Esophagus squamous epithelium (tissue), 4 donors: ENCODE measurements around the gene PIH1D1.

Experiments
- POLR2A ChIP-seq, 4 donors: fragments of 450-650 bp; IDR thresholded peaks; one replicate each; pipeline ENCODE4 v1.6.1; 2017; ENCODE audit warnings: antibody characterized with exemption in 4 of 4, mild to moderate bottlenecking in 4 of 4, moderate library complexity in 3 of 4
- TF ChIP-seq, protein P1 (sequence below), 6 experiments: fragments of 450-650 bp in 4 of 6; fragments of 200-600 bp in 2 of 6; sonication (generic) in 2 of 6; IDR thresholded peaks; one replicate each; pipeline ENCODE4 v1.5.1; 2016 to 2019; ENCODE audit warnings: antibody characterized with exemption in 6 of 6, mild to moderate bottlenecking in 4 of 6, moderate library complexity in 4 of 6

DNA sequence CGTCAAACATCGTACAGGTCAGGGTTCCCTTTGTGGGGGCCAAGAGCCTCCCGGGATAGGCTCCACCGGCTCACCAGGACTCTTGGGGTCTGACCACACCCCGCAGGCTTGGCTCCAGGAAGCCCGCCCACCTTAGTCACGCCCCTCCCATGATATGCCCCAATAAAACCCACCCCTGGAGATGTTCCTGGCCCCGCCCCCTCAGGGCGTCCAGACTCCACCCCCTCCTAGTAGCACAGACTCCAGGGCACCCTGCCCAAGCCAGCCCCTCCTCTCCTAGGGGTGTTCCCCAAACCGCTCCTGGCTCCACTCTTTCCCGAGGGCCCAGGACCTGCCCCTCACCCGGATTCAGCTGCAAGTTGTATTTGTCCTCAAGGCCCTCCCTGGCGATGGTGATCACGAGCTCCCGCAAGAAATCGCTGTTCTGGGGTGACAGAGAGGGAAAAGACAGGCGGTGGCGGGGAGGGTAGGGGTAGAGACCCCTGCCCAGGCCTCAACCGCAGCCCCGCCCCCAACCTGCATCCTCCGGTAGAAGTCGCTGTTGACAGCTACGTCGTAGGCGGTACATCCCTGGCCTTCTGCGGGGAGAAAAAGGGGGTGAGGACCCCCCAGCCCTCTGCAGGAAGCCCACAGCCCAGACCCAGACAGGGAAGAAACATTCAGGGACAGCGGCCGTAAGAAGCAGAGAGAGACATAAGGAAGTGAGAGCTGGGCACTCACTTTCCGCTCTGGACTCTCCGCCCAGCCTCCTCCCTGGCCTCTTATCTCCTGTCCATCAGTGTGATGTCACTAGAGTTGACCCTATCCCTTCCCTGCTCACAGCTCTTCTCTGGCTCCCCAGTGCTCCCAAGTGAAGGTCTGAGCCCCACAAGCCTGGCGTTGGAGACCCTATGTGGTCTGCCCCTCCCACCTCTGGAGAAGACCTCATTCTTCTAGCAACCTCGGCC lies 3.9 kb downstream of the PIH1D1 start:
- TF ChIP-seq, protein P1, sequence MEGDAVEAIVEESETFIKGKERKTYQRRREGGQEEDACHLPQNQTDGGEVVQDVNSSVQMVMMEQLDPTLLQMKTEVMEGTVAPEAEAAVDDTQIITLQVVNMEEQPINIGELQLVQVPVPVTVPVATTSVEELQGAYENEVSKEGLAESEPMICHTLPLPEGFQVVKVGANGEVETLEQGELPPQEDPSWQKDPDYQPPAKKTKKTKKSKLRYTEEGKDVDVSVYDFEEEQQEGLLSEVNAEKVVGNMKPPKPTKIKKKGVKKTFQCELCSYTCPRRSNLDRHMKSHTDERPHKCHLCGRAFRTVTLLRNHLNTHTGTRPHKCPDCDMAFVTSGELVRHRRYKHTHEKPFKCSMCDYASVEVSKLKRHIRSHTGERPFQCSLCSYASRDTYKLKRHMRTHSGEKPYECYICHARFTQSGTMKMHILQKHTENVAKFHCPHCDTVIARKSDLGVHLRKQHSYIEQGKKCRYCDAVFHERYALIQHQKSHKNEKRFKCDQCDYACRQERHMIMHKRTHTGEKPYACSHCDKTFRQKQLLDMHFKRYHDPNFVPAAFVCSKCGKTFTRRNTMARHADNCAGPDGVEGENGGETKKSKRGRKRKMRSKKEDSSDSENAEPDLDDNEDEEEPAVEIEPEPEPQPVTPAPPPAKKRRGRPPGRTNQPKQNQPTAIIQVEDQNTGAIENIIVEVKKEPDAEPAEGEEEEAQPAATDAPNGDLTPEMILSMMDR (IDR thresholded peaks at IDR 0.05): no peak
- TF ChIP-seq POLR2A (IDR thresholded peaks at IDR 0.05): no peak
